22Rv1 (cell line): ENCODE data around the gene PAEP.
"Not testable (repeated sequence)": the region's sequence is repeated elsewhere in the genome, so short reads cannot be mapped to it uniquely, and the experiment has no call there.

Experiments used
- ZFX ChIP-seq: fragments of 450-650 bp; IDR thresholded peaks from 2 replicates; pipeline ENCODE4 v1.6.1; 2017; ENCODE audit warnings: antibody characterized with exemption, borderline replicate concordance
- TF ChIP-seq, protein P1 (sequence below): fragments of 450-650 bp; IDR thresholded peaks from 2 replicates; pipeline ENCODE4 v1.5.1; 2017; ENCODE audit warnings: mild to moderate bottlenecking

GRCh38 chr9:135545646-135546176 lies 15.8 kb upstream of the PAEP start, which contains the start of gene OBP2A:
- TF ChIP-seq, protein P1, sequence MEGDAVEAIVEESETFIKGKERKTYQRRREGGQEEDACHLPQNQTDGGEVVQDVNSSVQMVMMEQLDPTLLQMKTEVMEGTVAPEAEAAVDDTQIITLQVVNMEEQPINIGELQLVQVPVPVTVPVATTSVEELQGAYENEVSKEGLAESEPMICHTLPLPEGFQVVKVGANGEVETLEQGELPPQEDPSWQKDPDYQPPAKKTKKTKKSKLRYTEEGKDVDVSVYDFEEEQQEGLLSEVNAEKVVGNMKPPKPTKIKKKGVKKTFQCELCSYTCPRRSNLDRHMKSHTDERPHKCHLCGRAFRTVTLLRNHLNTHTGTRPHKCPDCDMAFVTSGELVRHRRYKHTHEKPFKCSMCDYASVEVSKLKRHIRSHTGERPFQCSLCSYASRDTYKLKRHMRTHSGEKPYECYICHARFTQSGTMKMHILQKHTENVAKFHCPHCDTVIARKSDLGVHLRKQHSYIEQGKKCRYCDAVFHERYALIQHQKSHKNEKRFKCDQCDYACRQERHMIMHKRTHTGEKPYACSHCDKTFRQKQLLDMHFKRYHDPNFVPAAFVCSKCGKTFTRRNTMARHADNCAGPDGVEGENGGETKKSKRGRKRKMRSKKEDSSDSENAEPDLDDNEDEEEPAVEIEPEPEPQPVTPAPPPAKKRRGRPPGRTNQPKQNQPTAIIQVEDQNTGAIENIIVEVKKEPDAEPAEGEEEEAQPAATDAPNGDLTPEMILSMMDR = not testable (repeated sequence)
- TF ChIP-seq ZFX = not testable (repeated sequence)
